HFF-Myc (cell line): ENCODE results near the gene WWOX.

Source experiments
- DNase-seq: peaks from one replicate; pipeline ENCODE4 v3.0.0-alpha.2; 2011; ENCODE audit warnings: low read depth; ENCODE audit errors: extremely low read depth
- H3K4me3 ChIP-seq: replicated peaks from 2 replicates; pipeline ENCODE4 v1.5.1; 2011; ENCODE audit warnings: low read depth, mild to moderate bottlenecking, control low read depth, low read length
- TF ChIP-seq, protein P1 (sequence below): IDR thresholded peaks from 2 replicates; pipeline ENCODE4 v1.5.1; 2012; ENCODE audit warnings: mild to moderate bottlenecking, low read depth, low read length, control low read depth; ENCODE audit errors: missing control alignments

The WWOX gene

DNA sequence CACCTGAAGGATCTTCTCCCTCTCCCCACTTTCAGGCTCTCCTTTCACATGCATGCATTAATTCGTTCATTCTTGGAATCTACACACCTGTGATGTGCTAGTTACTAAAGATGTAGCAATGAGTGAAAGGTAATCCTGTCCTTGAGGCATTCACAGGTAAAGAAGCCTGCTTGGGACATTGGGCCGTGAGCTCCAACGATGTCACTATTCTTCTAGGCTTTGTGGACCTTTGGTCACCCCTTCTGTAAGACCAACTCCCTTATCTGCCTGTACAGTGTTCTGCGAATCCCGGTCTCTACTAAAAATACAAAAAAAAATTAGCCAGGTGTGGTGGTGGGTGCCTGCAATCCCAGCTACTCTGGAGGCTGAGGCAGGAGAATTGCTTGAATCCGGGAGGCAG lies 892.5 kb downstream of the WWOX start:
- TF ChIP-seq, protein P1, sequence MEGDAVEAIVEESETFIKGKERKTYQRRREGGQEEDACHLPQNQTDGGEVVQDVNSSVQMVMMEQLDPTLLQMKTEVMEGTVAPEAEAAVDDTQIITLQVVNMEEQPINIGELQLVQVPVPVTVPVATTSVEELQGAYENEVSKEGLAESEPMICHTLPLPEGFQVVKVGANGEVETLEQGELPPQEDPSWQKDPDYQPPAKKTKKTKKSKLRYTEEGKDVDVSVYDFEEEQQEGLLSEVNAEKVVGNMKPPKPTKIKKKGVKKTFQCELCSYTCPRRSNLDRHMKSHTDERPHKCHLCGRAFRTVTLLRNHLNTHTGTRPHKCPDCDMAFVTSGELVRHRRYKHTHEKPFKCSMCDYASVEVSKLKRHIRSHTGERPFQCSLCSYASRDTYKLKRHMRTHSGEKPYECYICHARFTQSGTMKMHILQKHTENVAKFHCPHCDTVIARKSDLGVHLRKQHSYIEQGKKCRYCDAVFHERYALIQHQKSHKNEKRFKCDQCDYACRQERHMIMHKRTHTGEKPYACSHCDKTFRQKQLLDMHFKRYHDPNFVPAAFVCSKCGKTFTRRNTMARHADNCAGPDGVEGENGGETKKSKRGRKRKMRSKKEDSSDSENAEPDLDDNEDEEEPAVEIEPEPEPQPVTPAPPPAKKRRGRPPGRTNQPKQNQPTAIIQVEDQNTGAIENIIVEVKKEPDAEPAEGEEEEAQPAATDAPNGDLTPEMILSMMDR, result no peak
- H3K4me3 ChIP-seq, result no peak overlapping the region
- no peak for DNase-seq

DNA sequence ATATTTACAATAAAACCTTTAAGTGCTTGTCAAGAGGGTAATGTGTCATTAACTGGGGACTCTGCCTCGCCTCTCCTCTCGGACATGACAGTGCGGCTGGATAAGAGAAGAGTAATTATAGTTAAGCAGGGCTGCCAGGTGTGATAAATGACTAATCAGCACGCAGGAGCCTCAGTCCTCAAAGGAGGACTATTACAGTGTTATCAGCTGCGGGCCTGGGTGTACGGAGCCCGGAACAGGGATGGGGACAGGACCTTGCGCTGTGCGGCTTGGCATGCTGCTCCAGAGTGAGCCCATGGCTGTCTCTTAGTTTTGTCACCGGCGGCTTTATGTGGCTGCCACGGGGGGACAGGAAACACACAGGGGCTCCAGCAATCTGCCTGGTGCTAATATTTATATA lies 893.9 kb downstream of the WWOX start:
- TF ChIP-seq, protein P1, result no peak
- no peak overlapping the region for H3K4me3 ChIP-seq
- DNase-seq, result no peak

DNA sequence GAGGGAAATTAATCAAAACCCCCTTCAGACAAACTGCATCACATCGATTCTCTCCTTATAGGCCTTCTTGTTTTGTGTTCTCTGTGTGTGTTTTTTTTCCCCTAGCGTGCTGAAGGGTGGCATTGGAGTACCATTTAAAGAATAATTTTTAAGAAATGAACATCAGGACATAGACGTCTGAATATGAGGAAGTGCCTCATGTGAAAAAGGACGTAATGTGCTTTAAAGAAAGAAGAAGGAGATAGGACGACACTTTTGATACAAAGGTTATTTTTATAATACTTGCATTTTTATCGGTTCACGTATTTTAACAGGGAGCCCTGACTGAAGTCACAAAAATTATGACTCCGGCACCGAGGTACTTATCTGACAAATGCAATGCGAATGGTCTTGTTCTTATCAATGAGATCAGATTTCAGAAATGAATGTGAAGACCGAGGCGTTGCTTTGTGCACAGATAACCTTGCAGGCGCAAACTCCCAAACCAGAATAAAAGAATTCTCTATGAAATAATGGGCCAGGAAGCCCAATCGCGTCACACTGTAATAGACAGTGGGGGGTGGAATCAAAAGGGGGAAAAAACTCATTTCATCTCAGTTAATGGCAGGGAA lies 894.8 kb downstream of the WWOX start:
- H3K4me3 ChIP-seq, result no peak overlapping the region
- no peak for DNase-seq
- TF ChIP-seq, protein P1, result no peak

DNA sequence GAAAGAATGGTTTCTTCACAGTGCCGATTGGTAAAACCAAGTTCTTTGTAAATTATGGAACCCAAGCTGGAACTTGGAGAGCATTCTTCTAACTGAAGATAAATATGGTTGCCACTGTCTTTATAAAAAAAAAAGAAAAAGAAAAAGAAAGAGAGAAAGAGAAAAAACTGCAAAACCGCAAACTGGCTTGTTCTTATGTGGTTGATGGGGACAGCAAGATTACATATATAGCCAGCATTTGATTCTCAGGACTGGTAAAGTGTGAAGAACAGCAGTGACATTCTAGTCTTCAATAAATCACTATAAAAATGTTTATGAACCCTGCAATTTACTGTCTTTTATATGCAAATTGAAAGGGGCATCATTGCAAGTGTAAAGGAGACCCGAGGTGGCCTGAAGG lies 896.0 kb downstream of the WWOX start:
- TF ChIP-seq, protein P1, result no peak
- H3K4me3 ChIP-seq, result no peak overlapping the region

DNA sequence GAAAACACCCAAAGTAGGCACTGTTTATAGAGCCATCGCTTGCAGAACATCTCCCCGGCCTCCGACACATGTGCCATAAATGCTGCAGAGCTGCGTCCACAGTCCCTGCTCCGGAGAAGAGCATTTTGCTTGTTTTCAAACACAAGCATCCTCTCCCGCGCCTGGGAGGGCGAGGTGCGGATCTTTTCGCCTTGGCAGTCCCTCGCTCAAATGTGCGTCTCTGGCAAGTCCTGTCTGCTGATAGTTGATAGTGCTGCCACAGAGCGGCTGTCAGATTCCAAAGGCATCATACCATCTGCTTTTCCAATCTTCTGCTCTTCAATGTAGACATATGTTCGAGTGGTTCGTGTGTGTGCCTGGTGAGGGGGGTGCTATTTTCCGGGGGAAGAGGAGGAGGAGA lies 897.3 kb downstream of the WWOX start:
- DNase-seq, result no peak
- H3K4me3 ChIP-seq, result no peak overlapping the region
- TF ChIP-seq, protein P1, result no peak

More for the DNA sequence above, 896.0 kb downstream of the WWOX start:
- DNase-seq, result no peak

DNA sequence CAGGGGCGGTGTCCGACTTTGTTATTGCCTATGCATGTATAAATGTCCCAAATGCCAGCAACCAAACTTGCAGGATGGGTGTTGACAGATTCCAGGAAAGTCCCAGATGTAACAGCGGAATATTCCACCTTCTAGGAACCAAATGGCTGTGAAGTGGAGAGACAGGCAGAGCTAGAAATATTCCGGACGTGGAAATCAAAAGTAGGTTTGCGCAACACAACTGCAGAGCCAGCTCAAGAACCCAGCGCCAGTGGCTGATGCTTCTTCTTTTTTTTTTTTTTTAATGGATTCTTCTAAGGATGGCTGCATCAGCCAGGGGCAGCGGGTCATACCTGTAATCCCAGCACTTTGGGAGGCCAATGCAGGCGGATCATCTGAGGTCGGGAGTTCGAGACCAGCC lies 899.4 kb downstream of the WWOX start:
- TF ChIP-seq, protein P1, result no peak
- DNase-seq, result no peak
- H3K4me3 ChIP-seq, result no peak overlapping the region
